Putamen (tissue), 1 donor: Measurements from ENCODE around the gene ANKRD53.
A peak's percentile ranks its signal among the peaks of the same experiment; 100 is the strongest.
"Not testable (repeated sequence)": the region's sequence is repeated elsewhere in the genome, so short reads cannot be mapped to it uniquely, and the experiment has no call there.

Experiments used
- DNase-seq: peaks from one replicate; pipeline ENCODE4 v3.0.0-alpha.2; 2016; ENCODE audit warnings: low spot score

The ANKRD53 gene

DNA sequence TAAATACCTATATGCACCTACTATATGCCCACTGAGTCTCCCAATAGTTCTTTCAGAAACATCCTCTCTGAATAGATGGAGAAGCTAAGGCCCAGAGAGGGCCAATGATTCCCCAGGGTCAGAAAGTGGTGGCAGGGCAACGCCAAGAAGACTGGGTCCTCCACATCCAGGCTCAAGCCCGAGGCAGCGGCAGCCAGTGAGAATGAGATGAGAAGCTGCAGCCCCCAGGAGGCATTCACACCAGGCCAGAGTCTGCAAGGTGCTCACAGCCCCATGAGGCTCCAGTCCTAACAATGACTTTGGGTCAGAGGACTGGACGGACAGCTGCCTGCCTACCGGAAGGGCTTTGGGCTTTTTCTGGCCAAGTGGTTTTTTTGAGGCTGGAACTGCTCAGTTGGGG lies 12.7 kb downstream of the ANKRD53 start:
- no peak for DNase-seq

DNA sequence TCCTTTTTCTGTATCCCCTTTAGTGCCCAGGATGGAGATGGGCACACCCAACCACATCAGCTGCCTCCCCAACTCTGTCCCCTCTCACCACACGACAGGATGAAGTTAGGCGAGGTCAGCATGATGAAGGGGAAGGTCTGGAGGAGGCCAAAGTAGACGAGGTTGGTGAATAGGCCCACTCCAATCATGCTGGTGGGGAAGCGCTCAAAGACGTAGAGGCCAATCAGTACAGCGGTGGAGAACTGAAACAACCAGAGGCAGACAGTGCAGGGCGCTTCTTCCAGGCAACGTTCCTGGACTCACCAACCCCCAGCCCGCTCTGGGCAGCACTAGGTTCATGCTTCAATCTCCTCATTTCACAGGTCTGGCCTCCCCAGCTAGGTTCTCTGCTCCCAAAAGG lies 13.3 kb downstream of the ANKRD53 start:
- no peak for DNase-seq

DNA sequence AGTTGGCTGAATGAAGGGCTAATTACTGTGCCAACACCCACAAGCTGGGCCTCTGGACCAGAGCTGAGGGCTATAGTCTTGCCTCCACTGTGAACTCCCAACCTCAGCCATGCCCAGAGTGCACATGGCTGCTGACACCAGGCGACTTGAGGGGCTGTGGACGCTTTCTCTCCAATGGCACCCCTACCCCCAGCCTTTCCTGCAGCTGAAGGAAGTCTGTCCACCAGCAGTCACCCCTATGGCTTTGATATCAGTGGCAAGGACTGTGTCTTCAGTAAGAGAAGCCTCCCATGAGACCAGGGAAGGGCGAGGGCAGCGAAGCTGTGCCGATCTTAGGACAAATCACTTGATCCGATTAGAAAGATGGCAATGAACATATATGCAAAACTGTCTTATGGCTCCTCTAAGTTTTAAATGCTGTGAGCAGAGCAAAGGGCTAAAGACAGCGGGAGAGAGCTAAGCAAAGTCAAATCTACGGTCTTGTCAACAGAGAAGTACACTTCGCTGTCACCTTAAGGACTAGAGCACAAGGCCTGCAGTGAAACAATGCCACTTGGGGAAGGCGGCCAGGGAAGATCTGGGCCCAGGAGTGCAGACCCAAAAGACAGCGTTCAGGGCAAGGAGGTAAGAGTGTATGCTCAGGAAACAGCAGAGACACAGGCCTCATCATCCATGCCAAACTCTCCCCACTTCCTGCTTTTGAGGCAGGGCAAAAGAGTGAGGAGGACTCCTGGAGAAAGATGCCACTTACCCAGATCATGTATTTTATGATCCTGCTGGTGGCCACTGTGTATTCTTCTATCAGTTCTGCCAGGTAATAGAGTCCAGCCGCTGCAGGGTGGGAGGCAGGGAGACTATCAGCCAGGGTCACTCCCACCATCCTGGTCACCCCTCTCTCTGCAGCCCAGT lies 14.8 kb downstream of the ANKRD53 start:
- no peak for DNase-seq

DNA sequence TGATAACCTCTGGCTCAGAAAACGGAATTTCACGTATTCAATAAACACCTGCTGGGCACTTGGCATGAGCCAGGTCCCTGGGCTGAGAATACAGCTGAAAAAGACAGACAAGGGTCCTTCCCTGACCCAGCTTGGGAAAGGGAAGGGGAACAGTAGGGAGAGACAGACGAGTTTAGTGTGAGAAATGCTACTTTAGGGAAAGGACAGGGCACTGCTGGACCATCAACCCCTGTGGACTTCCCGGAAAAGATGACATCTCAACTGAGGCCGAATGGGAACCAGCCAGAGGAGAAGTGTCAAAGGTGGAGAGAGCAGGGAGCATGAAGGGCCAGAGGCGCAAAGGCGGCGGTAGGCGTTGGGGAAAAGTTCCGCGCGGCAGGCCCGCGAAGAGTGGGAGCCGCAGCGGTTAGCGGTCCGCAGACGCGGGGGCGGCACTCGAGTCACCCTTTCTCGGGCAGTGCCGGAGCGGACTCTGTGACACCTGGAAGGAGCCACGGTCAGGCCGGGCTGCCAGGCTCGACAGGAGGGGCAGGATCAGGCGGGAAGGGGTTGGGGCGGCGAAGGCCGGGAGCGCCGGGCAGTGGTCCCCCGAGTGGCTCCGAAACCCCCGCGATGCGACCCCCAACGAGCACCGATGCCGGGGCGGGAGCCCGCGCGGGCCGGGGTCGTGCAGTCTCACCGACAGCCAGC lies 15.7 kb downstream of the ANKRD53 start:
- DNase-seq: no peak

DNA sequence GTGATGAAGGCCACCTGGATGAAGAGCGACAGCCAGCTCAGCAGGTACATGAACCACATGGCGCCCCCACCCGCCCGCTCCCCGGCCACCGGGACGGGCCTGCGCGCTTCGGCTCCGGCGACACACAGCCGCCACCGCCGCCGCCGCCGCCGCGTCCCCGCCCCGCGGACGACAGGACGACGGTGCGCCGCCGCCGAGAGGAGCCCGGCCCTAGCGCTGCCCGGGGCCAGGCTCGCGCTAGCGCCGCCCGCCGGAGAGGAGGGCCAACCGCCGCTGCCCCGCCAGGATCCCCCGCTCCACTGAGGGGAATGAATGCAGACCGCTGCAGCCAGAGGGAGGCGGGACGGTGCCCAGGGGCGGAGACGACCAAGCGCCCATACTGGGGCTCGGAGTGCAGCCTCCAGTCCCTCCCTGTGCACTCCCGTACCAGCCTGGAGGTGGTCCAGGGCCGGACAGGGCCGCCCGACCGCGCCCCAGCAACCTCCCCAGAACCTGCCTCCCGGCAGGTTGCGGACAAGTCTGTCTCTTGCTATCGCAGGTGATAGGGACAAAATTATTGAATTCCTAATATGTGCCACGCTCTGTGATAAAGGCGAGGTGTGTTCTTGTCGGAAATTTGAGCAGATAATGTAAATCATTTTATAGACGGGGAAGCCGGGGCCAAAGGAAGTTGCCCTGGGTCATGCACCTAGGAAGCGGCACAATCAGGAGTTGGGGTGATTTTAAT lies 16.4 kb downstream of the ANKRD53 start, which contains the start of gene TEX261:
TSS of gene TEX261 (minus strand) at position 175 of the 727 bp plus-strand sequence. CDS start at position 59, 116 bp downstream.
- DNase-seq: peak; percentile 84

DNA sequence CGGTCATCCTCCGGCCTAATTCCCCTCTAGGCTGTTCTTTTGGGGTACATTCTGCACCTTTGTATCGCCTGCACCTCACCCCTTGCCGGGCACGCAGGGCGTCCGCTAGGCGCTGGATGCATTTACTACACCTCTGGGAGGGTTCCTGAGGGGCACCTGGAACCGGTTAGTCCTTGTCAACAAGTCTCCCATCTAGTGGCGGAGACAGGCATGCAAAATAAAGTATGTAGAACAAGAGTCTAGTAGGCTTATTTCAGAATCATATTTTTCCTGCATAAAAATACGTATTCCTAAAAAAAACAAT lies 16.9 kb downstream of the ANKRD53 start:
- no peak for DNase-seq

DNA sequence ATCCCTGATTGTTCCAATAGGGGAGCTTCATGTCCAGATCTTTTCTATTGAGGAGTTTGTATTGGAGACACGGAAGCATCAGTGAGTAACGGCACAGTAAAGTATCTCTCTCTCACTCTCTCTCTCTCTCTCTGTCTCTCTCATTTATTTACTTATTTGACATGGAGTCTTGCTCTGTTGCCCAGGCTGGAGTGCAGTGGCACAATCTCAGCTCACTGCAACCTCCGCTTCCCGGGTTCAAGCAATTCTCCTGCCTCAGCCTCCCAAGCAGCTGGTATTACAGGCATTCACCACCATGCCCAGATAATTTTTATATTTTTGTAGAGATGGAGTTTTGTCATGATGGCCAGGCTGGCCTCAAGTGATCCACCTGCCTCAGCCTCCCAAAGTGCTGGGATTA lies 20.5 kb downstream of the ANKRD53 start:
- not testable (repeated sequence) for DNase-seq

DNA sequence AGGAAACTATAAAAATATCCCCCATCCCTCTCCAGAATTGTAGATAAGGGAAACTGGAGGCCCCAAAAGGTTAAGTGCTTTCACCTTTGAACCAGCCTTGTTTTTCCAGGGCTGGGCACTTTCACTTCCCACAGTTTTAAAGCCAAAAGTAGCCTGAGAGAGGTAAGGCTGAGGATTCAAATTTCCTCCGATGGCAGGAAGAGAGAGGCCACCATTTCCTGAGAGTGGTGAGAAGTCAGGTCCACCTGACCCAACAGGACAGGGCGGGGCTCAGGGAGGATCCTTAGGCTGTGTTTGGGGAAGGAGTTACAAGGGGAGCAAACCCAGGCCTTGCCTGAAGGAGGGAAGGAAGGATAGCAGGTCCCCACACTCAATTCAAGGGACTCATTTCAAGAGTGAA lies 20.9 kb downstream of the ANKRD53 start:
- no peak for DNase-seq

DNA sequence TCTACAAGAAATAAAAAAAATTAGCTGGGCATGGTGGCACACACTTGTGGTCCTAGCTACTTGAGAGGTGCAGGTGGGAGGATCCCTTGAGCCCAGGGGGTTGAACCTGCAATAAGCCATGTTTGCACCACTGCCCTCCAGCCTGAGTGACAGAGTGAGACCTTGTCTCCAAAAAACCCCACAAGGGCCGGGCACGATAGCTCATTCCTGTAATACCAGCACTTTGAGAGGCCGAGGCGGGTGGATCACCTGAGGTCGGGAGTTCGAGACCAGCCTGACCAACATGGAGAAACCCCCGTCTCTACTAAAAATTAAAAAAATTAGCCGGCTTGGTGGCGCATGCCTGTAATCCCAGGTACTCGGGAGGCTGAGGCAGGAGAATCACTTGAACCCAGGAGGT lies 21.5 kb downstream of the ANKRD53 start:
- not testable (repeated sequence) for DNase-seq

DNA sequence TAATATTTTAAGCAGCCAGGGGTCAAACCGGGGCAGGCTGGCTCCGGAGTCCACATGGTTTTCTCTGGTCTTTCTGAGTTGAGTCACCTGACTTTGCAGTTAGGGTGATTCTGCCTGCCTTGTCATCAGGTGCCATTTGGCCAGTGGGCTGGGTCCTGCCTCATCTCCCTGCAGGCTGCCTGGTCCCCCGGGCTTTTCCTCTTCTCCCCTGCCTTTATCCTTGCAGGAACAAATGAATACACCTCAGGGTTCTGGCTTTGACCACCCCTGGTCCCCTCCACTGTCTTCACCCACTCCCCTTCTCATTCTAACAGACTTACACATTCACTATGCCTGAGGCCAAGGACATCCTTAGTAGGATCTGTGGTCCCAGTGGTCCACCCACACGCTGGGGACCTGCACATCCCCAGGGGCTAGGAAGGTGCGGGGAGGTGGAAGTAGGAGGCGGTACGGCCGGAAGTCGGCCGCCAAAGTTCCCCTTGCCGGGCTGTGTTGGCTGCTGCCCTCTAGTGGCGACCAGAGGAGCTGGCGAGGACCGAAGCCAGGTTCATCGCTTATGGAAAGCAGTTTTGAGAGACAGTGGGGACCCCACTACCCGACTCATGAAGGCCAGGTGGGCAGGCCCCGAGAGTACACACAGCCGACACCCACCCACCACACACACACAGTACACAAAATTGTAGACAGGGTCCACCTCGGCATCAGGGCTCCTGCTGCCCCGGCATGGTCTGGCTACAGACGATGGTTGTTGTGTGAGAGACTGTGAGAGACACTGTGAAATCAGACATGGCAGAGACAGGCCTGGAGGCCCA lies 22.6 kb downstream of the ANKRD53 start:
- DNase-seq: peak; percentile 43

DNA sequence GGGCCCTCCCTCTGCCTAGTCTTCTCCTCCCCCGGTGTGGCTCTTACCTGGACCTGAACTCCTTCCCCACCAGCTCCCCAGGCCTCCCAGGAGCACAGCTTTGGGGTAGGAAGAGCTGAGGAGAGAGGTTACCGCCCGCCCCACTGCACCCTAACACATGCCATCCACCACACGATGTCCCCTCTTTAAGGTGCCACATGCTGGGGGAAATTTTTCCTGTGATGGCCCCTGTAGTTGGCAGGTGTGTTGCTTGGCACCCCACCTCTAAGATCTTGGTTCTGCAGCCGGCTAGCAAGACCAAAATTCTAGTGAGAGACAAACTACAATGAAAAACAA lies 23.1 kb downstream of the ANKRD53 start:
- no peak for DNase-seq

DNA sequence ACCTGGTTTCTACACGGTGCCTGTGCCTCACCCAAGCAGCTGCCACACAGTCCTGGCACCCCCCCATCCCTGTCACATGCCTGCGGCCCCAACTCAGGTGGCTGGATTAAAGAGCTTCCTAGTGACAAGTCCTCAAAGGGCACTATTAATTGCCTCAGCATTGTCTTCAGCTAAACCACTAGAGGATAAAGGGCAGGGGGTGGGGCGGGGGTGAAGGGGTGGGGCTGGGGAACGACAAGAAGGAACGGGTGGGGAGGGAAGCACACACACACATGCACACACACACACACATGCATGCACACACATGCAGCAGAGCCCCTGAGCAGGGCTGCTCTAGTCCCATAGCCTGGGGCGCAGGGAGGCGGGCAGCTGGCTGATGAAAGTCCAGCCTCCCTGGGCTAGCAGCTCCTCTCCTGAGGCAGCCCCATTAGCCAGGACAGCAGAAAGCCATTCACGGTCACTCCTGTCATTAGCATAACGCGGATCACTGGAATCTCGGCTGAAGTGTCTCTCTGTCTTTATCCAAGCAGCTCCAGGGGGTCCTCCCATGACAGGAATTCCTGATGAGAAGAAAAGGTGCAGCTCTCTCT lies 23.6 kb downstream of the ANKRD53 start:
- no peak for DNase-seq

DNA sequence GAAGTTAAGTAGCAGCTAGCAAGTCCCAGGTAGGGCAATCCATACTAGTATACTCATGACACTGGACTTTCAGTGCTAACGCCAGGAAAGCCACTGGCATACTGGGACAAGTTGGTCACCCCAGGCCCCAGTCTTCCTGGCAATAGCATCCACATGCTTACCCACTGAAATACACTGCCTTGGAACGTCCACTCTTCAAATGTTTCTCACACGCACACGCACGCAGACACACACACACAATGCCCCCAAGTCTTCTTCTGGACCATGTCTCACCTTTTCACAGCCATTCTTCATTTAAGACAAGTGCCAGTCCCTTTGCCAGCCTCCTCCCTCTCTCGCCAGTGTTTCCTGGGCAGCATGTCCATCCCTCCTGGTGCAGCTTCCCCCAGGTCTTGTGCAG lies 25.0 kb downstream of the ANKRD53 start:
- no peak for DNase-seq

DNA sequence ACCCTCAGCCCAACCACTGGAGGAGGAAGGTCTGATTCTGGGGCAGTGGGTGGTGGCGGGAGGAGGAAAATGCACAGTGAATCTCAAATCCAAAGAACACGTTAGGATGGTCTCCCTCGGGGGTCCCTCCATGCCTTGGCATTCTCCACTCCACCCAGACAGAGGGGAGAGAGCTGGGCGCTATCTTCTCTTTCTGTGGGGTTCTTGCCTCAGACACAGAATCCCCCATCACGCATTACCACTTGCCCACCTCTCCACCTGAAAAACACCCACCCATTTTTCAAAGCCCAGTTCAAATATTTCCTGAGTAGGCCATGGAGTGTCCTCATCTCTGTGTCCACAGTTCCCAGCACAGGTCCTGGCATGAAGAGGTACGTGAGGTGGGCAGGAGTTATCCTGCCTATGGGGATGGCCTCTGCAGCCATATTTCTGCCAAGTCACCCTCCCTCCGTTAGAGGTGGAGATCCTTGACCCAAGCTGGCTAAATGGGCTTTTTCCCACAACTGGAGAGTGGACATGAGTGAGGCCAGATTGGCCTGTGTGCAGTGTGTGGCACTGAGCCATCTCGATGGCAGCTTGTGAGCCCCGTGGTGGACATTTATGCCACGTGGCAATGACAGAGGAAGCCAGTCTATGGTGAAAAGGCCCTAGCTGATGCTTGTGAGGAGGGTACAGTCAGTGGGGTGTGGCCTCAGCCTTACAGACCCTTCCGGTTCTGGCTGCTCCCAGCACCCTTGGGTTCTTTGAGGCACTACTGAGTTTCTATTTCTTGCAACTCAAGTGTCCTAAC lies 25.7 kb downstream of the ANKRD53 start:
- DNase-seq: no peak

DNA sequence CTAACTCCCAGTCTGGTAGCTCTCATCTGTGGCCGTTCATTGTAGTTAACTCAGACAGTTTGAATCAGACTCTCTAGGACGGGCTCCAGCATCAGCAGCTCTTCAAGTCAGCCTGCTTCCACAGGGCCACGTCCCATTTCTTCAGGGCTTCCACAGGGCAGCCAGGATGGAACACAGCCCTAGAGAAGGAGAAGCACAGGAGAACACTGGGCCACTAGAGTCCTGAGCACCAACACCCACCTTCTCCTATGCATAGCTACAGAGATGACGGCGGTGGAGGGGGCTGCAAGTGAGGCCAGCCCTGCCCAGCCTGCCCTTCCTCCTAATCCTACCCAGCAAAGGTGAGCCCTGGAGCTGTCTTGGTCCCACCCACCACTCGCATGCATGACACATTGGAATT lies 26.4 kb downstream of the ANKRD53 start:
- no peak for DNase-seq

DNA sequence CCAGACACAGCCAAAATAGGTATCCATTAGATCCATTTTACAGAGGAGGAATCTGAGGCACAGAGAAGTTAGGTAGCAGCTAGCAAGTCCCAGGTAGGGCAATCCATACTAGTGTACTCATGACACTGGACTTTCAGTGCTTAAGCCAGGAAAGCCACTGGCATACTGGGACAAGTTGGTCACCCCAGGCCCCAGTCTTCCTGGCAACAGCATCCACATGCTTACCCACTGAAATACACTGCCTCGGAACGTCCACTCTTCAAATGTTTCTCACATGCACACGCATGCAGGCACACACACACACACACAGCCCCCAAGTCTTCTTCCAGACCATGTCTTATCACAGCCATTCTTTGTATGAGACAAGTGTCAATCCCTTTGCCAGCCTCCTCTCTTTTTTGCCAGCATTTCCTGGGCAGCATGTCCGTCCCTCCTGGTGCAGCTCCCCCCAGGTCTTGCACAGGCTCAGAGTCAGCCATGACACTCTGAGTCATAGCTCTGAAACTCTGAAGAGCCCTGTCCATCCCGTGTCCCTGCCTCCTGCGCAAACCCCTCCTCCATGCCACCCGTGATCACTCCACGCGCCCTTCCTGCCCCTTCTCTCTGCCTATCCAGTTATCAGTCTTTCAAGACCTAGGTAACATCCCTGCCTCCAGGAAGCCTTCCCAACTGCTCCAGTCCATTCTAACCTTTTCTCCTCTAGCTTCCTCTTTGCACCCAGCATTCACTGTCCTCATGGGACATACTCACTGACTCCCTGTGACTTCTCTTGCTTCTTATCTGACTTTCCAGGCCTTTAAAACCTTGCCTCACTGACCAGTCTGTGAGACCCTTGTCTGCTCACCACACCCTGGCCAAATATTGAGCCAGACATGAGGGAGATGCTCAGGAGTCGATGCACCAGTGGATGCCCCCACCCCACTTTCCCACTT lies 27.1 kb downstream of the ANKRD53 start:
- no peak for DNase-seq

DNA sequence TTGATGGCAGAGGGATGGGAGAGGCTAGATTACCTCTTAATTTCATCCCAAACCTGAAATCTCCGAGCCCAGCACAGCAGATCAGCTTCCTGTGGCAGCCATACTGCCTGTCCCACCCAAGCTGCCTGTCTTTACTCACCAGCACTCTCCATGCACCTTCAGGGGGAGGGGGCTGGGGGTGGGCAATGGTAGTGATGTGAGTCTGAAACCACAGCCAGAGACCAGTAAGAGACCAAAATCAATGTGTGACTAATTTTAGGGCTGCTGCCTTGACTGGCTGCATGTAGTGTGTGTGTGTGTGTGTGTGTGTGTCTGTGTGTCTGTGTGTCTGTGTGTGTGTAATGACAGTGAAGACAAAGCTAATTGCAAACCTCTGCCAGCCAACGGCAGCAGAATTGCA lies 27.9 kb downstream of the ANKRD53 start:
- no peak for DNase-seq

DNA sequence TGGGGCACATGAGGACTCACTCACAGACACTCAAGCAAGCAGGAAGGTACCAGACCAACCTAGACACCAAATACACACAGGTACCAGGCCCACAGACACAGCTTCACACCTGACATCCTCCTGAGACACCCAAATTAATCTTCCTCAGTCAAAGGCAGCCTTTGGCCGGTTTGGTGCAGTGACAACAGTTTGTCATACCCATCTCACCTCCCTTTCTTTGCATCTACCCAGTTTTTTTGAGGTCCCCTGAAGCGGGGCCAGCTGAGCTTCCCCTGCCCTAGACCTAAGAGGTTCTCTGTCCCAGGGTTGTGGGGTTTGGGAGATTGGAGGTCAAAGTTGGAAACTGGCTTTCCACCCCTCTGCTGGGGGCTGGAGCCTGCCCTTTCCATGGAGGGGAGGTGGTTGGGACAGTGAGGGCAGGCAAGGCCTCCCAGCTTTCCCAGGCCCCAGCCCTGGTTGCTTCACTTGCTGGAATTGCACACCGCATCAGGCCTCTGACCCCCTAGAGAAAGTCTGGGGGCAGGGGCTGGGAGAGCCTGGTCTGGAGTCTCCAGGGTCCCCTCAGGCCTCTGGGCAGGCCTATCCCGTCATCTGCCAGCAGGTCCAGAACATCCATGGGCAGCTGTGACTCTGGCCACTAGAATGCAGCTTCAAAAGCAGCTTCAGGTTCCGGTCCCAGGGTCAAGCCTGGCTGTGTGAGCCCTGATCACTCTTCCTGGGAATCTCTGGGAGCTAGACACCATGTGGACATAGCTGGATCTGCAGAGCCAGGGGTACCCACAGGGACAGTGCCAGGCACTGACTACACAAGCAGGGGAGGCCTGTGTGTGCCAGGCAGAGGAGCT lies 28.7 kb downstream of the ANKRD53 start:
- DNase-seq: no peak

DNA sequence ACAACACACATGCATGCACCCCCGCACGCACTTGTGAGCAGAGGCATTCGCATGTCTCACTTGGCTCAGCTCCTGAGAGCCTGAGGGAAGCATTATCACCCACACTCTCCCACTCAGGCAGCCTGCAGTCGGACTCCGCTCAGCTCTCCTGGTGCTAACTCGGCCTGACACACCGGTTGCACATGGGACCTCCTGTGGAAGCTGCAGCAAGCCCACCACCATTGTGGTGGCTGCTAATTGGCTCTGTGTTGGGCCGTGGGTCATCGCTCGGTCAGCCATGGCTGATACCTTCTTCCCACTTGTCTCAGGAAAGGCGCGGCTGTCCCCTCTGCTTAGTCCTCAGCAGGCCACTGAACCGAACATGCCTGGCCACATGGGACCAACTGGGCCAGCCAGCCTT lies 29.9 kb downstream of the ANKRD53 start:
- no peak for DNase-seq
